HG02870 (cell line): ENCODE results near the gene PRKACA.

Experiments used
- ATAC-seq: cut with Tn5 transposase; IDR thresholded peaks from one replicate; pipeline ENCODE4 v1.9.1; 2021; ENCODE audit warnings: mild to moderate bottlenecking, moderate library complexity; ENCODE audit not compliant: unreplicated experiment

PRKACA gene

GRCh38 chr19:14096272-14096992 lies 21.1 kb downstream of the PRKACA start:
- ATAC-seq, result no peak

DNA sequence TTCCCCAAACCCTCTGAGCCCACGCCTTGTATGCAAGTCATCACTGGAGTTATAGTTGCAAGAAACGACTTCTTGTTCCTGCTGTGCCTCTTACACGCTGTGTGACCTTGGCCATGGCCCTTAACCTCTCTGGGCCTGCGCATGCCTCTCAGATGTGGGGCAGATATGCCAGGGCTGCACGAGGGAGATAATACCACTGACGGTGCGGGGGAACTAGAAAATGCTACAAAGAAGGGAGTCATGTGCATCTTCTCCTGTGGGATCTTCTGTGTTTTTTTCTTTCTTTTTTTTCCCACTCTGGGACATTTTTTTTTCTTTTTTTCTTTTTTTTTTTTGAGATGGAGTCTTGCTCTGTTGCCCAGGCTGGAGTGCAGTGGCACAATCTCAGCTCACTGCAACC lies 22.7 kb downstream of the PRKACA start:
- no peak for ATAC-seq

- no peak for ATAC-seq
These were observed 24.3 kb downstream of the PRKACA start for GRCh38 chr19:14093117-14093823.

DNA sequence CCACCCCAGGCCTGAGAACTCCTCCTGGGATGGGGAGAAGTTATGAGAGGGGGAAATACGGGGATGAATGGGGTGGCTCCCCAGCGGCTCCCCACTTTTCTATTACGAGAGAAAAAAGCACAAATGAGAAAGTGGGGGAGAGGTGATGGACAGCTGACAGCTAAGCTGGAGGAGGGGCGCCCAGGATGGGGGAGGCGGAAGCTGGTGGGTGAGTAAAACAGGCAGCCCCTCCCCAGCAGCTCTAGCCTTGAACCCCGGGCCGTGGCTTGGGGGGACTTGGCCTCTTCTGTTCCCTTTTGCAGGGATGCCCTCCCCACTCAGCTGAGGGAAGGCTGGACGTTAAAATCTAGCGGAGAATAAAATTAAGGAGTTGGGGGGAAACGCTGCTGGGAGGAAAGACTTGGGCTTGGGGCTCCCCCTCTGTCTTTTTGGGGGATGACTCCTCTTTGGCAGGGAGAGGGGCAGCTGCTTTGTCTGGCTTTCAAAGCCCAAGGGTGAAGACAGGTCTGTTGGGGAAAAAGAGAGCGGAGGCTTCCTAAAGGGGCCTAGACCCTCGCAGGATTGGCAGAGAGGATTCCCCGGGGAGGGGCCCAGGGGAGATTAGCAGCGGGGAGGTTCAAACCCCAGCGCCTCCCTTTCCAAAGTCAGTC lies 25.6 kb downstream of the PRKACA start:
- no peak for ATAC-seq

GRCh38 chr19:14091081-14091812 lies 26.3 kb downstream of the PRKACA start:
- ATAC-seq, result peak; percentile 53

GRCh38 chr19:14090509-14091080 lies 27.0 kb downstream of the PRKACA start, which contains the start of gene SAMD1:
SAMD1 (minus strand) TSS chr19:14090751.
- ATAC-seq, result peak; percentile 35

- no peak for ATAC-seq
These were observed 27.7 kb downstream of the PRKACA start for GRCh38 chr19:14089662-14090508.

DNA sequence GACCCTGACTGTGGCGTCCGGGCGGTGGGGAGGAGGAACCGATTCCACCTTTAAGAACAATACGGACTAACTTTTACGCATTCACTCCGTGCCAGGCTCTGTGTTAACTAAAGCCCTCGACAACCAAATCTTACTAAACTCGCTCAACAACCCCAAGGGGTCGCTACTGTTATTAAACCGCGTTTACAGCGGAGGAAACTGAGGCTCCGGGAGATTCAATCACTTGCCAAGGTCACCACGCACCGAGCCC lies 28.2 kb downstream of the PRKACA start:
- ATAC-seq, result no peak

DNA sequence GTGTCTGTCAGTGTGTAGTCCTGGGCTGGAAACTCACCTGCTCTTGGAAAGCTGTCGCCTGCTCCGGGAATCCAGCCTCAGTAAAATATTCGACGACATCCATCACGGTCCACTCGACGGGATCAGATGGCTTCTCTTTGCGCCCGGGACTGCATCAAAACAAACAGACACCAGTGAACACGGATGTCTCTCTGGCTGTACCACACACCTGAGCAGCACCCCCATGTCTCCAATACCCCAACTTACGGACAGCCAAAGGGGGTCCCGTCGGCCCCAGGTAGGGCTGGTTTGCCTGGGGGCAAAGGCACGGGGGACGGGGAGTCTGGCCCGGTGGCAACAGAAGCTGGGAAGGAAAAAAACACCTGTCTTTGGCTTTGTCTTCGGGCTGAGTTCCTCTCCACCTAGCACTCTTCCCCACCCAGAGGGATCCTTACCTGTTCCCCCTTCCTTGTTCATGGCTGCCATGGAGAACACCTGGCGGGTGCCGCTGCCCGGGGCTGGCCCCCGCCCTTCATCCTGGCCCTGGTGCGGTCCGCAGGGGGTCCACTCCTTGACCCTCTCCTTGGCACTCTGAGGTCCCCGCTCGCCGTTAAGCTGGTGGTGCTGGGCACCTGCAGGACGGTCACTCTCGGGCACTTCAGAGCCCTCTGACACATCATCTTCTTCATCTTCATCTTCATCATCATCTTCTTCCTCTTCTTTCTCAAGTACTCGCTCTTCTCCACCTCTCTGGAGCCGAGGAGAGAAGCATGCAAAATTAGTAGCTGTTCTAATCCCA lies 28.7 kb downstream of the PRKACA start:
- ATAC-seq, result no peak

GRCh38 chr19:14086098-14086497 lies 31.5 kb downstream of the PRKACA start:
- ATAC-seq, result no peak

DNA sequence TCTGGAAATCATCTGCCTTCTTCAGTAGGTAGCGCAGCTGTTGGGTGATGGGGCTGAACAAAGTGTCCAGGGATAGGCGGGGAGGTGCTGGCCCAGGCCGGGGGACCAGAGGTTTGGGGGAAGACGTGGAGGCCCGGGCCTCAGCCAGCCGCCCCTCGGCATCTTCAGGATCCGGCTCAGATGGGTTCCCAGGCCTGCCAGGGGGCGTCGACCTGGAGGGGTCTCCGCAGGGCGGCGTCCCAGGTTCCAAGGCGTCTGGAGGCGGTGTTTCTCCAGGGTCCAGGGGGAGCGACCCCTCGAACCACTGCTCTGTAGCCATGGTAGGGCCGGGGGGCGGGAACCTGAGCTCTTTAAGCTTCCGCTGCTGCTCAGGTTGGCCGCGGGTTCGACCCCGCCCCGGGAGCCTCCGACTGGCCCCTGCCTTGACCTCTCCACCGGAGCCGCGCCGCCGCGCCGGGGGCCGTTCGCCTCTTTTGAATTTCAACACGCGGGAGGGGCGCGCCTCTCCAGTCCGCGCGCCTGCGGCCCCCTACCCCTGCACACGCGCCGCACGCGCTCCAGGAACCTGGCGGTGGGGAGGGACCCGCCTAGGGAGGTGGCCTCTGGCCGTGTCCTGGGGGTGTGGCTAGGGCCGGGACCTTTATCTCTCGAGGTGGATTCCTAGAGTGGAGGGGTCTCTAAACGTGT lies 32.1 kb downstream of the PRKACA start, which contains the start of gene C19orf67:
Gene C19orf67 (minus strand): TSS at position 475 of the 687 bp plus-strand sequence. CDS start 156 bp downstream, at position 319.
- ATAC-seq, result no peak

GRCh38 chr19:14082675-14082960 lies 34.9 kb downstream of the PRKACA start:
- no peak for ATAC-seq

- peak; percentile 18 for ATAC-seq
These were observed 35.5 kb downstream of the PRKACA start for GRCh38 chr19:14081797-14082674.

DNA sequence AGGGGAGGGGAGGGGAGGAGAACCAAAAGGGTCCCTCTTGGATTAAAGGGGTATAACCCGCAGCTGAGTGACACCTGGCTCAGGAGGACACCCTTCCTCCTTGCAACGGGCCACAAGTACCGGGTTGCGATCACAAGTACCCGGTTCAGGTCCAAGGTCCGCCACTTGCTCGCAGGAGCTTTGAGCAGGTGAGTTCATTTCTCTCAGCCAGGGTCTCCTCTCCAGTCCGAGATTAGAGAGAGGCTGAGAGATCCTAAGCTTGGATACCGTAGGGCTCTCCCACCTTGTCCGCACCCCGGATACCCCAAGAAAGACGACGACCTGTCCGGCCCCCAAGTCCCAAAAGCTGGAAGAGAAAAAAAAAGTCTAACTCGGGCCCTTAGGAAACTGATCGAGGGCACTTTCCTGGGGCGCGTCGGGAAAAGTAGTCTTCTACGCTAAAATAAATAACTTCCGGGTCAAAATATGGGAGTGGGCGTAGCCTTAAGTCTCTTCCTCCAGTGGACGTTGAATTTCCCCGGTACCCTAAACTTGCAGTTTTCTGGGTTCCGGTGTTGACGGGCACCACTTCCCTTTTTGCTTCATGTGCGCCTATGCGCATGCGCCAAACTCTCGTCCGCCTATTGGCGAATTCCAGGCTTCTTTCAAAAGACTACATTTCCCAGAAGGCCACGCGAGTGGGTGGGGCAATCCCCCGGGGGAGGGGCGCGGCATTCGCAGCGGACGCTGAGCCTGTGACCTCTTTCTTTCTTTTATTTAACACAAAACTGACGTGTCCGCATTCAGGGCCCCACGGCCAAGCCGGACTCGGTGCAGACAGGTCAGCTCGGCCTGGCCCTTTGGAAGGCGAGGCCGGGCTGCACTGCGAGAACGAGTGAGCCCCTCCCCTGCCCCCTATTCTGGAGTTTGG lies 36.4 kb downstream of the PRKACA start:
- ATAC-seq, result peak; percentile 84

GRCh38 chr19:14078411-14078810 lies 39.2 kb downstream of the PRKACA start:
- ATAC-seq, result no peak

GRCh38 chr19:14073925-14074838 lies 43.4 kb downstream of the PRKACA start:
- no peak for ATAC-seq
